GM19372 (cell line): ENCODE results near the gene RDH12.

Experiments used
- ATAC-seq: cut with Tn5 transposase; IDR thresholded peaks from one replicate; pipeline ENCODE4 v1.9.1; 2021; ENCODE audit warnings: mild to moderate bottlenecking, low read depth, moderate library complexity; ENCODE audit not compliant: unreplicated experiment

Gene RDH12

GRCh38 chr14:67746927-67747326, 45.2 kb downstream of the RDH12 start:
- ATAC-seq, result no peak

- ATAC-seq, result no peak
Observed at GRCh38 chr14:67748312-67748711, 46.6 kb downstream of the RDH12 start.

- ATAC-seq, result no peak
Observed at GRCh38 chr14:67749341-67750084, 47.8 kb downstream of the RDH12 start.

- no peak for ATAC-seq
Observed at GRCh38 chr14:67756496-67756895, 54.8 kb downstream of the RDH12 start.

- no peak for ATAC-seq
Observed at GRCh38 chr14:67757175-67757574, 55.5 kb downstream of the RDH12 start.

GRCh38 chr14:67759916-67760315, 58.2 kb downstream of the RDH12 start:
- ATAC-seq, result no peak

- ATAC-seq, result no peak
Observed at GRCh38 chr14:67762051-67762450, 60.4 kb downstream of the RDH12 start.

- ATAC-seq, result no peak
Observed at GRCh38 chr14:67763158-67763822, 61.6 kb downstream of the RDH12 start.

- ATAC-seq, result no peak
Observed at GRCh38 chr14:67764496-67764895, 62.8 kb downstream of the RDH12 start.

- ATAC-seq, result no peak
Observed at GRCh38 chr14:67765192-67765834, 63.6 kb downstream of the RDH12 start.

- no peak for ATAC-seq
Observed at GRCh38 chr14:67766035-67766680, 64.5 kb downstream of the RDH12 start.

GRCh38 chr14:67768219-67768618, 66.5 kb downstream of the RDH12 start:
- ATAC-seq, result no peak

GRCh38 chr14:67773844-67774377, 72.2 kb downstream of the RDH12 start:
- no peak for ATAC-seq

- no peak for ATAC-seq
Observed at GRCh38 chr14:67776653-67777322, 75.1 kb downstream of the RDH12 start.

GRCh38 chr14:67778792-67779191, 77.1 kb downstream of the RDH12 start:
- no peak for ATAC-seq

GRCh38 chr14:67782090-67782489, 80.4 kb downstream of the RDH12 start:
- no peak for ATAC-seq
